Effector CD8-positive, alpha-beta T cell (primary cell): ENCODE data around the gene RNF5.
"Not testable (repeated sequence)": the region's sequence is repeated elsewhere in the genome, so short reads cannot be mapped to it uniquely, and the experiment has no call there.

Source experiments
- DNase-seq: peaks from one replicate; lab custom pipeline; 2025; lab: John Stamatoyannopoulos, UW

RNF5 gene

DNA sequence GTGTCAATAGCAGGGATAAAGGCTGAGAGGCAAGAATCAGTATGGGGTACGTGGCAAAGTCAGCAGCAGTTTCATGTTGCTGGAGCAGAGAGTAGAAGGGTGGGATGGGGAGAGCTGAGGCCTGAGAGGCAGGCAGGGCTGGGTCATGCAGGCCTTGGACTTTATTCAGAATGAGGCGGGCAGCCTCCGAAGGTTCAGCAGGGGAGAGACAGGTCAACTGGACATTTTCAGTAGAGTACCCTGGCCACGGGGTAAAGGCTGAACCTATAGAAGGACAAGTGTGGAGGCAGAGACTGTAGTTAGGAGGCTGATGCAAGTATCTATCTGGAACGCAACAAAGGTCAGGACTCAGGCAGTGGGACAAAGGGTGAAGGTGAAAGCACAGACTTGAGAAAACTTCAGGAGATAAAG is 32.0 kb downstream of the RNF5 start:
- DNase-seq: no peak

DNA sequence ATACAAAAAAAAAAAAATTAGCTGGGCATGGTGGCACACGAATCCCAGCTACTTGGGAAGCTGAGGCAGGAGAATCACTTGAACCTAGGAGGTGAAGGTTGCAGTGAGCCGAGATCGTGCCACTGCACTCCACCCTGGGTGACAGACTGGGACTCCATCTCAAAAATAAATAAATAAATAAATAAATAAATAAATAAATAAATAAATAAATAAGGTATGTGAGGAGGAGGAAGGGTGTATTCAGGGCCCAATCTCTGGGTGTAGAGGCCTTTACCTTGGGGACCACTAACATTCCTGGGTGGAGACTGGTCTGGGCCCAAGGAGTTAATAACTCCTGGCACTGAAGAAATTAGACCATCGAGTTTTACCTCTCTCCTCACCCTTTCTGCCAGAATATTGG is 33.2 kb downstream of the RNF5 start:
- not testable (repeated sequence) for DNase-seq

DNA sequence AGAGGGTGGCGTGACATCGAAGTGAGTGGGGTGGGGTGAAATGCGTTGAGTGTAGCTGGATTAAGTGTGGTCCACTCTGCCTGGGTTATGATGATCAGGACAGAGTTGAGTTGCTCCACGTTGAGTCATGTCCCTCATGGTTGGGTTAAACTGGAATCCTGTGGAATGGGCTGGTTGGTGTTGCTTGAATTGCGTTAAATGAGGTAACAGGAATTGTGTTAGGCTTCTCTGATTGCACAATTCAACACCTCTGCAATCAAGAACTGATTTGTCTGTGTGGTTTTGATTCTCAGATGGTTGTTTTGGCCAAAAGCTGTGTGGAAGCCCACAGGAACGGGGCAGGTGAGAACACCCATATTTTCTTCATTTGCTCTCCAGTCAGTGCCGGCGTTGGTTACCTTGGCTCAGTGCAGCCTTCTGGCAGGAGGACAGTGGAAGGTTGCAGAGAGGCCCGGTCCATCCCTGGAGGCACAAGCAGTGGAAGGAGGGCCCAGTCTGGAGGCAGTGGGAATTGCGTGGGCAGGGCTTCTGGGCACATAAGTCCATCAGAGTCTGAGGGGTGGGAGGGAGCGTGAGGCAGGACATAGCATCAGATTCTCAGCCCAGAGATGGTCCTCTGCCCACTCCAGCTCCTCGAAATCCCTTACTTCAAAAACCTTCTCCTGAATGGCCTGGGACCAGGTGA is 34.0 kb downstream of the RNF5 start:
- no peak for DNase-seq

DNA sequence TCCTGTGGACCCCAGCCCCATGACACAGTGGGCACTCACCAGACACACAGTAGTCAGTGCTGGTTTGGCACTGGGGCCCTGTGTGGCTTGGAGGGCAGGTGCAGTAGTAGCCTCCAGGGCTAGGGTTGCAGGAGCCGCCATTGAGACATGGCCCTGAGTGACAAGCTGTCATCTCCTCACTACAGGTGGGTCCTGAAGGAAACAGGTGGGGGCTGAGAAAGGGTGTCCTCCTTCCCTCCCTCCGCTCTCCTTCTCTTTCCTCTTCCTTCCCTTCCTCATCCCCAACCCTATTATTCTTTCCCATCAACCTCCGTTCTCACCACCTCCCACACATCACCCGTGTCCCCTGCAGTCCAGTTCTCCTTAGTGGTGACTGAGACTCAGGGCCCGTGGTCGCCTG is 35.4 kb downstream of the RNF5 start:
- DNase-seq: no peak

DNA sequence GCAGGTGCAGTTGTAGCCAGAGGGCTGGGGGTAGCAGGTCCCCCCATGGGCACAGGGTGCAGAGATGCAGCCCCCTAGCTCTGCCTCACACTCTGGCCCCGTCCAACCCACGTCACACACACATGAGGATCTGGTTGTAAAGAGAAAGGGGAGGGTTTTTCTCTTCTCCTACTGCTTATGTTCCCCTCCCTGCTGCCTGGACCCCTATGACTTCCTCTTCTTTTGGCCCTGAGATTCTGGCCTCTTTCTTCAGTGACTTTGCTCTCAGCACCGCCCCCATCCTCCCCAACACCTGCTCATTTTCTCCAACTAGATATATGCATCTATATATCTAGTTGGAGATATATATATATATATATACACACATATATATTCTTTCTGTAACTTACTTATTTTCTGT is 35.9 kb downstream of the RNF5 start:
- no peak for DNase-seq

DNA sequence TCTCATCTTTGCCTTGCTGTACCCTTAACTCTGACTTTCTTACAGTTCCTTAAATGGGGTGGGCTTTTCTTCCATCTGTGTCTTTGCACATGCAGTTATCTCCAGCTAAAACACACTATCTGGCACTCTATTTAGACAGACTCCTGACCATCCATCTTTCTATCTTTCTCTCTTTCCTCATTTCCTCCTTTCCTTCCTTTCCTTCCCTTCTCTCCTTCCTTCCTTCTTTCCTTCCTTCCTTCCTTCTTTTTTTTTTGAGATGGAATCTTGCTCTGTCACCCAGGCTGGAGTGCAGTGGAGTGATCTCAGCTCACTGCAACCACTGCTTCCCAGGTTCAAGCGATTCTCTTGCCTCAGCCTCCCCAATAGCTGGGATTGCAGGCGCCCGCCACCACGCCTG is 37.4 kb downstream of the RNF5 start:
- no peak for DNase-seq

DNA sequence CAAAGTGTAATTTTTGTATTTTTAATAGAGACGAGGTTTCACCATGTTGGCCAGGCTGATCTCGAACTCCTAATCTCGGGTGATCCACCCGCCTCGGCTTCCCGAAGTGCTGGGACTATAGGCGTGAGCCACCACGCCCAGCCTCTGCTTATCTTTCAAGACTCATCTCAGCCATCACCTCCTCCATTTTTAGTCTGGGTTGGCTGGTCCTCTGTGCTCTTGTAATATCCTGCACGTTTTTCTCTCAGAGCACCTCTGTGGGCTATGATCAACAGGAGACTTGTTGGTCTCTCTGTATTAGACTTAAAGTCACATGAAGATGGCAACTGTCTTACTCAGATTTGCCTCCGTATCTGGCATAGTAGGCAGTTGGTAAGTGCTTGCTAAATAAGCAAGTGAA is 38.1 kb downstream of the RNF5 start:
- DNase-seq: no peak

DNA sequence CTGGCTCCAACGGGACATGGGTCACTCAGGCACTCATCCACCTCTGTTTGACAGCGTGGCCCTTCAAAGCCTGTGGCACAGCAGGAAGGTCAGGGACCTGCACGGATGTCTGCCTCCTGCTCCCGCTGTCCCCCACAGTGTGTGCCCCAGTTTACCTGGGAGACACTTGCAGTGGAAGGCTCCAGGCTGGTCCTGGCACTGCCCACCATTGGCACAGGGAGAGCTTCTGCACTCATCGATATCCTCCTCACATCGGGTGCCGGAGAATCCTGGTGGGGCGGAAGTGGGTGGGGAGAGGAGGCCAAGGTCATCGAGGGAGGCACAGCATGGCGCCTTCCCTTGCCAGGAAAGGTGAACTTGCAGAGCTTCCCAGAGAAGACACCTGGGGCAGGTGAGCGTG is 38.8 kb downstream of the RNF5 start:
- no peak for DNase-seq

DNA sequence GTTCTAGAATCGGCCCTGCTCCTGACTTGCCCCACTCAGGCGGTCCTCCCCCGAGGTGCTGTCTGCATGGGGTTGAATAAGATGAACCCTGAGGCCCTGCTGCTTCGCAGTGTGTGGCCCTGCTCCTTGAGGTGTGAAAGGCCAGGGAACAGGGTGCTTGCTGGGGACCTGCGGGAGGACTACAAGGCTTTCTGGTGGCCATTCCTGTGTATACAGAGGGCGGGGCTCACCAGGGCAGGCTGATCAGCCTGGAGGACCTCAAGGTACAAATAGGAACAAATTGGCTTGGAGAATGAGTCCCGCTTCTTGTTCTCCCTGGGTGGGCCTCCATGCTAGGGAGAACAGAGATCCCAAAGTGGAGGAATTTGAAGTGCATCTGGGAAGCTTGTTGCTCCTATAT is 40.0 kb downstream of the RNF5 start:
- DNase-seq: no peak

DNA sequence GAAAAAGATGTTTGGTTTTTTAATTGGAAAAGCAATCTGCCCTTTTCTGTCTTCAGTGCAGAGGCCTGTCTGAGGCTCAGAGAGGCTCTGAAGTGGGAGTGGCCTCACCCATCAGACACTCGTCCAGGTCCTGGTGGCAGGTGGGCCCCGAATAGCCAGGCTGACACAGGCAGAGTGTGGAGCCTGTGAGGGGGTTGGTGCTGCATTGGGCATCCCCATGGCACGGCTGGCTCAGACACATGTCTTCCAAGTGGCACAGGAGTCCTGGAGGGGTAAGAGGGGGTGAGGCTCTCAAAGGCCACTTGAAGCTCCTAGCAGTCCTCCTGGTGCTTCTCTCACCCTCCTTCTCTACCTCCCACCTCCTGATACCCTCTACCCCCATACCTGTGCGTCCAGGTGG is 41.8 kb downstream of the RNF5 start:
- DNase-seq: no peak

DNA sequence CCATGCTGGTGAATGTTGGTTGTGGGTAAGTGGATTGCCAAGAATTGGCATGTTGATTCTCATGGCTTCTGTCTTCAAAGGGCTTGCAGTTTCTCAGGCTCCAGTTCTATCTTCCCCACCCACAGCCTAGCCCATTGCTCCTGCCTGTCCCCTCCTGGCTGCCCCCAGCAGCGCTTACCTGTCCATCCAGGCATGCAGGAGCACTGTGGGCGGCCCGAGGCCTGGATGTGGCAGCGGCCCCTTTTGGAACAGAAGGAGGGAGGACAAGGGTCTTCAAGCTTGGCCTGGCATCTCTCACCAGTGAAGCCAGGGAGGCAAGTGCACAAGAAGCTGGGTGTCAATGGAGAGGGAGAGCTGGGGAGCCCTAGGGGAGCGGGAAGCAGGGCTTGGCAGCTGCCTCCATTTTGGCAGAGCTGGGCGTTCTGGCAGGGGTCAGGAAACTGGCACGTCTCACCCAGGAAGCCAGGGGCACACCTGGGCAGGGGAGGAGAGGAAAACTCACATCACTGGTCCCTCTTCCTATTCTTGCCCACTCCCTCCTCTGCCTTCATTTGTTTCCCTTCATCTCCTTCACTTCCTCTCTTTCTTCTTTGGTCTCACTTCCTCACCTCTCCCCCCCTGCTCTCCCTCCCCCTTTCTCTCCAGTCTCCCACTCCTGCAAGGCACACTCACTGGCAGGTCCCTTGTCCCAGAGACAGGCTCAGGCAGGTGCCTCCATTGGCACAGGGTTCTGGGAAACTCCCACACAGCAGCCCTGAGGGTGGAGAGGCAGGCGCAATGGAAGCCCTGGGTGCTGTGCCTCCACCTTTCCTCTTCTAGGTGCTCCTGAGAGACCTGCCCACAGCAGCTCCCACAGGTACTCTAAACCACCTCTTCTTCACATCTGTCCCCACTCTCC is 44.4 kb downstream of the RNF5 start:
- DNase-seq: no peak

DNA sequence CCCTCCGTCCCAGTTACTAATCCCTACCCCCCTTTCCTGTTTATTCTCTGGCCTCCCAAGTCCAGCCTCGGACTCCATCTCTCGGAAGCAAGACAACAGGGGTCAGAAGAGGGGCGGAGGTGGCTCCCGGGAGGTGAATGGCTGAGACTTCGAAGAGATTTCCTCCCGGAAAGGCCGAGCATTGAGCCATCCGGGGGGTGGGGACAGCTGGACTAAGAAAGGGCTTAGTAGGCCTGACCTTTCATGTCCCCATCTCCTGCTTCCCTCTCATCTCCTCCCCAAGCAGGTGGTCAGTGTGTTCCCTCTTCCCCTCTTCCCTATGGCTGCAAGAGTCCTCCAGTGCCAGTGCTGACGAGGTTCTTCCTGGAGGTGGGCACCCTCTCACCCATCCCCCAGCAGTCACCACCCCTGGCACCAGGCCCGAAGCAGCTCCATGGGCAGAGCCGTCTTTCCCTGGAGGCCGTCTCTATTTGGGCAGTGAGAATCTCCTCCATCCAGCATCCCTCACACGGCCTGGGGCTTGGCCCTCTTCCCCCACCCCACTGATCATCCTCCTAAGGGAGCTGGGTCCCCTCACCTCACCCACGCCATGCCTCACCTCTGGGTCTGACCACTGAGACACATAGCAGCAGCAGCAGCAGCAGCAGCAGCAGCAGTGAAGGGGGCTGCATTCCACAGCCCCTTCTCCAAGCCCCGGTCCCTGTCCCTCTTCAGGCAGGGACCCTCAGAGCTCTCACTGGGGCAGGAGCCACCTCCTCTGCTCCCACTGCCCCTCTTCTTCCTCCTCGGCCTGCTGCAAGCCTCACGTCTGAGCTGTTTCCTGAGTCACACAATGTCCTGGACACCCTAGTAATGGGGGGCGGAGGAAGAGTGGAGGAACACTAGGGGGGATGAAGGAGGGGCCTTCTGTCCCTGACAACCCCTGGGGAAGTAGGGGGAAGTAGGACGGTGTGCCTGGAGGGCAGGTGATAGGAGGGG is 45.3 kb downstream of the RNF5 start, which contains the start of gene NOTCH4:
NOTCH4 (minus strand) TSS at position 810 of the 978 bp plus-strand sequence; CDS start at position 671, 139 bp downstream.
- DNase-seq: no peak

DNA sequence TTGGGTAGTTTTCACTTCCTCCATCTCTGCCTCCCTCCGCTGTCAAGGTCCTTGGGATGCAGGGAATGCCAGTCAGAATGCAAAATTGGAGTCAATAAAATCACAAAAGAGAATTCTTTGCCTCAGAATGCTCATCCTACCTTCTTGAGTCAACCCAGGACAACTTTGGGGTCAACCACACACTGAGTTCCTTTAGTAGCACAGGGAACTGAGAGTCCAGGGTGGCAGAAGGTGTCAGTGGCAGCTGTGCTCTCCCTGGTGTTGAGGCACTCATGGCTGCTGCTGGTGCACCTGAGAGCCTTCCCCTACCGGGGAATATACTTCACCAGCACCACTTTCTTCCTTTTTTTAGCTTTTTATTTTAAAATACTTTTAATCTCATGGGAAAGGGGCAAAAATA is 46.5 kb downstream of the RNF5 start:
- no peak for DNase-seq

DNA sequence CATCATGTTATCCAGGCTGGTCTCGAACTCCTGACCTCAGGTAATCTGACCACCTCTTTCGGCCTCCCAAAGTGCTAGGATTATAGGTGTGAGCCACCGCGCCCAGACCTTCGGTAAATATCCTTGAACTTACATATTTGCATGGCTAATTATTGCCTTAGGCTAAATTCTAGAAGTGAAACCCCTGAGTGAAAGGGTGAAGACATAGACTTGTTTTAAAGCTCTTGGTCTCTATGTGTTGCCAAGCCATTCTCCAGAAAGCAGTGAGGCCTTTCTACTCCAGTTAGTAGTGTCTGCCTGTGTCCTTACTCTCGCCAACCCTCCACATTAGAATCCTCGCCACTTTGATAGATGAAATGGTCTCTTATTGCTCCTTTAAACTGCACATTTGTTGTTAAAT is 48.2 kb downstream of the RNF5 start:
- DNase-seq: no peak
